GM12865 (cell line): Measurements from ENCODE around the gene LYPD6.

Experiments
- DNase-seq: peaks from one replicate; pipeline ENCODE4 v3.0.0; 2010; ENCODE audit warnings: low read depth
- H3K4me3 ChIP-seq: 2 replicates; pipeline ENCODE4 v1.5.1; 2011; ENCODE audit warnings: mild to moderate bottlenecking, low read depth, low read length, control low read depth
- CTCF ChIP-seq: IDR thresholded peaks from 2 replicates; pipeline ENCODE4 v1.5.1; 2011; ENCODE audit warnings: low read length, control low read depth, low read depth, inconsistent platforms; ENCODE audit not compliant: insufficient read depth; ENCODE audit errors: missing control alignments

Gene LYPD6

GRCh38 chr2:149380205-149380604 lies 49.8 kb downstream of the LYPD6 start:
- TF ChIP-seq CTCF = no peak
- DNase-seq = no peak
- no peak overlapping the region for H3K4me3 ChIP-seq

- no peak for DNase-seq
- TF ChIP-seq CTCF = no peak
- no peak overlapping the region for H3K4me3 ChIP-seq
Measured at GRCh38 chr2:149383340-149383739, 53.0 kb downstream of the LYPD6 start.

- H3K4me3 ChIP-seq = no peak overlapping the region
- DNase-seq = no peak
- no peak for TF ChIP-seq CTCF
Measured at GRCh38 chr2:149385350-149385749, 55.0 kb downstream of the LYPD6 start.

GRCh38 chr2:149387411-149387810 lies 57.0 kb downstream of the LYPD6 start:
- TF ChIP-seq CTCF = no peak
- H3K4me3 ChIP-seq = no peak overlapping the region
- no peak for DNase-seq

GRCh38 chr2:149388120-149388816 lies 57.9 kb downstream of the LYPD6 start:
- DNase-seq = peak; percentile 10
- peak; percentile 8 for TF ChIP-seq CTCF
- H3K4me3 ChIP-seq = no peak overlapping the region

GRCh38 chr2:149389506-149390167 lies 59.2 kb downstream of the LYPD6 start:
- no peak overlapping the region for H3K4me3 ChIP-seq
- no peak for TF ChIP-seq CTCF
- DNase-seq = no peak
